Esophagus muscularis mucosa (tissue), 4 donors: ENCODE measurements around the gene ZMIZ1. TPM values are rescaled to one million over a fixed set of nuclear protein-coding genes. Genes with fewer than 3 reads are reported as not detected.

ENCODE experiments used
- DNase-seq: peaks from one replicate; pipeline ENCODE4 v3.0.0-alpha.2; 2017; ENCODE audit errors: extremely low spot score
- H3K27ac ChIP-seq, 4 donors: fragments of 200-600 bp; sonication (generic); replicated peaks in 1 of 4; 1 replicate in 3 of 4; 2 replicates in 1 of 4; pipeline ENCODE4 v1.5.1; 2016 to 2019; ENCODE audit warnings: mild to moderate bottlenecking in 1 of 4
- H3K27me3 ChIP-seq, 4 donors: fragments of 200-600 bp; sonication (generic); one replicate each; pipeline versions ENCODE4 v1.5.1 to v1.6.0; 2016 to 2019
- H3K36me3 ChIP-seq, 4 donors: fragments of 200-600 bp; sonication (generic); one replicate each; pipeline ENCODE4 v1.5.1; 2016 to 2019
- H3K4me1 ChIP-seq, 4 donors: fragments of 200-600 bp; sonication (generic); one replicate each; pipeline ENCODE4 v1.5.1; 2016 to 2019
- H3K4me3 ChIP-seq, 4 donors: fragments of 200-600 bp; sonication (generic); 1 replicate in 2 of 4; 2 replicates in 2 of 4; pipeline ENCODE4 v1.5.1; 2016 to 2019; ENCODE audit warnings: mild to moderate bottlenecking in 4 of 4, moderate library complexity in 1 of 4
- H3K9me3 ChIP-seq, 4 donors: fragments of 200-600 bp; sonication (generic); 1 replicate in 3 of 4; 2 replicates in 1 of 4; pipeline ENCODE4 v1.5.1; 2016 to 2019
- EP300 ChIP-seq: sonication (generic); formaldehyde crosslinking; IDR thresholded peaks from one replicate; pipeline ENCODE4 v1.6.1; 2017; ENCODE audit warnings: antibody characterized with exemption
- POLR2A ChIP-seq: fragments of 450-650 bp; IDR thresholded peaks from one replicate; pipeline ENCODE4 v1.6.1; 2017; ENCODE audit warnings: antibody characterized with exemption, moderate library complexity, mild to moderate bottlenecking, low read depth
- POLR2AphosphoS5 ChIP-seq, 2 donors: sonication (generic); formaldehyde crosslinking; IDR thresholded peaks; one replicate each; pipeline ENCODE4 v1.6.1; 2017; ENCODE audit warnings: antibody characterized with exemption in 2 of 2
- WGBS: methylation state at CpG from one replicate; pipeline ENCODE4 v1.1.5; 2018; 5-methylcytosine and 5-hydroxymethylcytosine counted together
- intact Hi-C: fragments of 100-400 bp; cut with DNase I; formaldehyde crosslinking; loops from one replicate; pipeline ENCODE4 v1.15.1; 2023
- total RNA-seq, 4 donors: library from RNA; depleted of rRNA; stranded (reverse); fragments of >200 nt; gene quantifications; one replicate each; pipeline versions ENCODE4 v1.1.0 to v1.2.1, GENCODE V29; 2016
- TF ChIP-seq, protein P1 (sequence below), 3 experiments: fragments of 200-600 bp in 2 of 3; fragments of 450-650 bp in 1 of 3; sonication (generic) in 2 of 3; IDR thresholded peaks; one replicate each; pipeline ENCODE4 v1.5.1; 2017 to 2019; ENCODE audit warnings: antibody characterized with exemption in 3 of 3, mild to moderate bottlenecking in 2 of 3, moderate library complexity in 1 of 3

ZMIZ1 gene
- total RNA-seq, 4 donors from 2014 or later: 48.7 to 87.2 (median 66.0) TPM

DNA sequence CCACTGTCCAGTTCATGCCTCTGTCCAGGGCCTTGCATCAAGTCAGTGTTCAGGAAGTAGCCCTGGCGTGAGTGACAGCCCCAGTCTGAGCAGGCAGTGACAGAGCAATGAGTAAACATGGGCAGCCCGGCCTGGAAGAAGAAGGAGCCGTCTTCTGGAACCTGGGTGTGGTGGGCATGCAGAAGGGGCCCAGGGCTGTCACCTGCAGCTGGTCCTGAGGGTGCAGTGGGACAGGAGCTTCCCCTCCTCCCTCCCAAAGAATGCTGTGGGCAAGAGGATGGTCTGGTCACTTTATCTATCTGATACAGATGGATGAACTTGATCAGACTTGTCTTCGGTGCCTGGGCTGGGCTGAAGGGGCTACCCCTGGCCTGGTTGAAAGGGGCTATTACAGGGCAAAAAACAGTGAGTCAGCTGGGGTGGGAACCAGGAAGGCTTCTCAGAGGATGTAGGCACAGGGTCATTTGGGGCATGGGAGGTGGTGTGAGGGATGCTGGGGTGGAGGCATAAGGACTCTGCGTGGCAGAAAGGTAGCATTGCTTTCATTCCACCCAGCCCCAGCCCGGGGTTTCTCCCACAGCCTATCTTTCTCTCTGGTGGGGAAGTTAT, 235.8 kb downstream of the ZMIZ1 start:
- H3K9me3 ChIP-seq: no peaks in the 10 kb centered on the region
- no peaks in the 10 kb centered on the region for H3K27me3 ChIP-seq
- H3K4me1 ChIP-seq: peaks cover 1 to 5% (median 5%) of the 10 kb centered on the region in 4 donors
- WGBS: 96% methylated on average over 5 of the region's 6 CpGs
- H3K27ac ChIP-seq: no peak overlapping the region
- no peak overlapping the region for H3K4me3 ChIP-seq
- no peak for DNase-seq
- TF ChIP-seq, protein P1, sequence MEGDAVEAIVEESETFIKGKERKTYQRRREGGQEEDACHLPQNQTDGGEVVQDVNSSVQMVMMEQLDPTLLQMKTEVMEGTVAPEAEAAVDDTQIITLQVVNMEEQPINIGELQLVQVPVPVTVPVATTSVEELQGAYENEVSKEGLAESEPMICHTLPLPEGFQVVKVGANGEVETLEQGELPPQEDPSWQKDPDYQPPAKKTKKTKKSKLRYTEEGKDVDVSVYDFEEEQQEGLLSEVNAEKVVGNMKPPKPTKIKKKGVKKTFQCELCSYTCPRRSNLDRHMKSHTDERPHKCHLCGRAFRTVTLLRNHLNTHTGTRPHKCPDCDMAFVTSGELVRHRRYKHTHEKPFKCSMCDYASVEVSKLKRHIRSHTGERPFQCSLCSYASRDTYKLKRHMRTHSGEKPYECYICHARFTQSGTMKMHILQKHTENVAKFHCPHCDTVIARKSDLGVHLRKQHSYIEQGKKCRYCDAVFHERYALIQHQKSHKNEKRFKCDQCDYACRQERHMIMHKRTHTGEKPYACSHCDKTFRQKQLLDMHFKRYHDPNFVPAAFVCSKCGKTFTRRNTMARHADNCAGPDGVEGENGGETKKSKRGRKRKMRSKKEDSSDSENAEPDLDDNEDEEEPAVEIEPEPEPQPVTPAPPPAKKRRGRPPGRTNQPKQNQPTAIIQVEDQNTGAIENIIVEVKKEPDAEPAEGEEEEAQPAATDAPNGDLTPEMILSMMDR (IDR thresholded peaks at IDR 0.05): no peak
- TF ChIP-seq EP300: no peak
- peaks cover 93 to 100% (median 99%) of the 10 kb centered on the region in 4 donors for H3K36me3 ChIP-seq
- intact Hi-C loops: no loop called here

GRCh38 chr10:79305515-79305914, 236.7 kb downstream of the ZMIZ1 start:
- no peak overlapping the region for H3K27ac ChIP-seq
- peaks cover 0 to 7% (median 0%) of the 10 kb centered on the region in 4 donors for H3K4me1 ChIP-seq
- H3K4me3 ChIP-seq: no peak overlapping the region
- H3K9me3 ChIP-seq: no peaks in the 10 kb centered on the region
- TF ChIP-seq EP300 (no peak), POLR2A (no peak), POLR2AphosphoS5 (IDR thresholded peaks at IDR 0.05) (no peak)
- TF ChIP-seq, protein P1 (IDR thresholded peaks at IDR 0.05): no peak
- WGBS: 97% methylated on average over 5 of the region's 8 CpGs
- intact Hi-C loops: no loop called here
- H3K36me3 ChIP-seq: peaks cover 96 to 100% (median 99%) of the 10 kb centered on the region in 4 donors
- no peak for DNase-seq
- no peaks in the 10 kb centered on the region for H3K27me3 ChIP-seq

- H3K4me1 ChIP-seq: peaks cover 0 to 9% (median under 1%) of the 10 kb centered on the region in 4 donors
- 74% methylated on average over 5 of the region's 15 CpGs for WGBS
- H3K36me3 ChIP-seq: peaks cover 95 to 100% (median 99%) of the 10 kb centered on the region in 4 donors
- no peak overlapping the region for H3K27ac ChIP-seq
- intact Hi-C loops: no loop called here
- no peak overlapping the region for H3K4me3 ChIP-seq
- no peaks in the 10 kb centered on the region for H3K9me3 ChIP-seq
- no peaks in the 10 kb centered on the region for H3K27me3 ChIP-seq
- TF ChIP-seq POLR2AphosphoS5 (IDR thresholded peaks at IDR 0.05) (no peak), POLR2A (no peak), EP300 (no peak)
- TF ChIP-seq, protein P1 (IDR thresholded peaks at IDR 0.05): no peak
- no peak for DNase-seq
These were observed 237.2 kb downstream of the ZMIZ1 start for GRCh38 chr10:79305988-79306387.

GRCh38 chr10:79306644-79307220, 238.0 kb downstream of the ZMIZ1 start:
- 95% methylated on average over 8 of the region's 8 CpGs for WGBS
- H3K27ac ChIP-seq: no peak overlapping the region
- no peak for DNase-seq
- H3K4me1 ChIP-seq: peaks cover 0 to 12% (median 4%) of the 10 kb centered on the region in 4 donors
- intact Hi-C loops: no loop called here
- H3K27me3 ChIP-seq: no peaks in the 10 kb centered on the region
- H3K4me3 ChIP-seq: no peak overlapping the region
- TF ChIP-seq POLR2A: no peak
- TF ChIP-seq, protein P1 (IDR thresholded peaks at IDR 0.05): no peak
- peaks cover 93 to 100% (median 99%) of the 10 kb centered on the region in 4 donors for H3K36me3 ChIP-seq
- H3K9me3 ChIP-seq: no peaks in the 10 kb centered on the region

DNA sequence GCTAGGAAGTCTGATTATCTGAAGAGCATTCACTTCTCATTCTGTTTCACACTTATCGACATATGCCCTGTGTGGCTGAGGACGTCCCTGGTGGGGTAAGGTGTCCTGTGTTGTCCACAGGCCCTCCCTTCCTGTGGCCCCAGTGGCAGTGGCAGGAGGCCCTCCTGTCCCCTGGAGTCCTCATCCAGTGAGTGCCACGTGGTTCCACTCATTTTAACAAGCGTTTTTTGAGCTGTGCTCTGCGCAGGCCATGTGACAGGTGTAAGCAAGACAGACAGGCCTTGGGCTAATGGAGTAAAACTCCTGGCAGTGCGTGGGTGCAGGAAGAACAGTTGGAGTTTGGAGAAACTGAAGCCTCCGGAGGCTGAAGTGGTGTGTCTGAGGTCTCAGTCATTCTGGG, 239.2 kb downstream of the ZMIZ1 start:
- Histone ChIP-seq H3K4me3 (no peak overlapping the region), H3K9me3 (no peaks in the 10 kb centered on the region), H3K27ac (no peak overlapping the region), H3K36me3 (peaks cover 90 to 100% (median 100%) of the 10 kb centered on the region in 4 donors), H3K27me3 (no peaks in the 10 kb centered on the region), H3K4me1 (peaks cover 0 to 12% (median 4%) of the 10 kb centered on the region in 4 donors)
- intact Hi-C loops: no loop called here
- DNase-seq: no peak
- 78% methylated on average over 7 of the region's 7 CpGs for WGBS
- TF ChIP-seq POLR2A (no peak), POLR2AphosphoS5 (IDR thresholded peaks at IDR 0.05) (no peak), EP300 (no peak)
- TF ChIP-seq, protein P1 (IDR thresholded peaks at IDR 0.05): no peak
